Body of pancreas (tissue), 4 donors: ENCODE data around the gene TMEM232.

Experiments
- POLR2A ChIP-seq, 3 donors: fragments of 450-650 bp; IDR thresholded peaks; one replicate each; pipeline ENCODE4 v1.6.1; 2016; ENCODE audit warnings: antibody characterized with exemption in 3 of 3, mild to moderate bottlenecking in 2 of 3
- TF ChIP-seq, protein P1 (sequence below), 7 experiments: fragments of 450-650 bp in 4 of 7; fragments of 200-600 bp in 3 of 7; sonication (generic) in 3 of 7; IDR thresholded peaks; one replicate each; pipeline ENCODE4 v1.5.1; 2016 to 2019; ENCODE audit warnings: antibody characterized with exemption in 7 of 7

DNA sequence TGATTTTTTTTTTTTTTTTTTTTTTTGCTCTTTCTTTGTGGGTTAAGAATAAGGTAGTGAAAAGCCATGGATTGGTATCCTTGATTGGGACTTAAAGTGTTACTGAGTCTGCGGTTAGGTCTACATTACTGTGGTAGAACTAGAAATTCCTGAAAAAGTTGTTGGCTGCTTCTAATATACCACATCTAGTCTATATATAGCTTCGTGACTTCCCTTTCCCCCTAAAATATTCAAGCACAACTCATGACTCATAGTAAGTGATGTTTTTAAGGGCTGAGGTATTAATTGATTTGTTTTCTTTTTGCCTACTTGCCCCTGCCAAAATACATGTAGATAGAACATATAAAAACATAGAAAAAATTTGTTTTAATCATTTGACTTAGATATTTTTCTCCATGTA lies 247.6 kb downstream of the TMEM232 start:
- TF ChIP-seq, protein P1, sequence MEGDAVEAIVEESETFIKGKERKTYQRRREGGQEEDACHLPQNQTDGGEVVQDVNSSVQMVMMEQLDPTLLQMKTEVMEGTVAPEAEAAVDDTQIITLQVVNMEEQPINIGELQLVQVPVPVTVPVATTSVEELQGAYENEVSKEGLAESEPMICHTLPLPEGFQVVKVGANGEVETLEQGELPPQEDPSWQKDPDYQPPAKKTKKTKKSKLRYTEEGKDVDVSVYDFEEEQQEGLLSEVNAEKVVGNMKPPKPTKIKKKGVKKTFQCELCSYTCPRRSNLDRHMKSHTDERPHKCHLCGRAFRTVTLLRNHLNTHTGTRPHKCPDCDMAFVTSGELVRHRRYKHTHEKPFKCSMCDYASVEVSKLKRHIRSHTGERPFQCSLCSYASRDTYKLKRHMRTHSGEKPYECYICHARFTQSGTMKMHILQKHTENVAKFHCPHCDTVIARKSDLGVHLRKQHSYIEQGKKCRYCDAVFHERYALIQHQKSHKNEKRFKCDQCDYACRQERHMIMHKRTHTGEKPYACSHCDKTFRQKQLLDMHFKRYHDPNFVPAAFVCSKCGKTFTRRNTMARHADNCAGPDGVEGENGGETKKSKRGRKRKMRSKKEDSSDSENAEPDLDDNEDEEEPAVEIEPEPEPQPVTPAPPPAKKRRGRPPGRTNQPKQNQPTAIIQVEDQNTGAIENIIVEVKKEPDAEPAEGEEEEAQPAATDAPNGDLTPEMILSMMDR (IDR thresholded peaks at IDR 0.05) = no peak
- no peak for TF ChIP-seq POLR2A (IDR thresholded peaks at IDR 0.05)
